ENCODE results near the gene GBP5.

- TF ChIP-seq CTCF (IDR thresholded peaks at IDR 0.05; ENCODE audit: low read depth, low read length, missing input control) (no peak), YY1 (IDR thresholded peaks at IDR 0.05) (no peak), GABPA (IDR thresholded peaks at IDR 0.05 in 1 of 2, conservative IDR thresholded peaks at IDR 0.05 in 1 of 2) (no peak), RXRA (IDR thresholded peaks at IDR 0.05) (no peak), HNF4A (conservative IDR thresholded peaks at IDR 0.05) (no peak), REST (IDR thresholded peaks at IDR 0.05) (no peak), EGR1 (IDR thresholded peaks at IDR 0.05; ENCODE audit: low read depth in 2 of 2) (no peak), TAF1 (conservative IDR thresholded peaks at IDR 0.05) (no peak), JUND (IDR thresholded peaks at IDR 0.05) (no peak), ZBTB33 (IDR thresholded peaks at IDR 0.05) (no peak), MAX (IDR thresholded peaks at IDR 0.05) (no peak), RAD21 (IDR thresholded peaks at IDR 0.05) (no peak)
Measured at GRCh38 chr1:89262643-89263042, 10.0 kb downstream of the GBP5 start.
